Smooth muscle cell of the brain vasculature (primary cell): ENCODE results near the gene ROR1.

ENCODE experiments used
- DNase-seq: peaks from one replicate; pipeline ENCODE4 v3.0.0-alpha.2; 2012; ENCODE audit warnings: low read depth, low spot score

ROR1 gene

GRCh38 chr1:63856924-63857323 lies 83.1 kb downstream of the ROR1 start:
- DNase-seq: no peak

GRCh38 chr1:63857478-63857877 lies 83.7 kb downstream of the ROR1 start:
- no peak for DNase-seq

- no peak for DNase-seq
Observed at GRCh38 chr1:63858153-63858552, 84.3 kb downstream of the ROR1 start.

- DNase-seq: no peak
Observed at GRCh38 chr1:63859480-63860275, 85.9 kb downstream of the ROR1 start.

GRCh38 chr1:63861052-63861691 lies 87.4 kb downstream of the ROR1 start:
- no peak for DNase-seq

- no peak for DNase-seq
Observed at GRCh38 chr1:63863145-63863544, 89.3 kb downstream of the ROR1 start.

GRCh38 chr1:63864224-63864641 lies 90.4 kb downstream of the ROR1 start:
- no peak for DNase-seq

- no peak for DNase-seq
Observed at GRCh38 chr1:63865561-63865960, 91.7 kb downstream of the ROR1 start.

GRCh38 chr1:63866084-63866483 lies 92.3 kb downstream of the ROR1 start:
- DNase-seq: no peak

GRCh38 chr1:63867429-63868176 lies 93.8 kb downstream of the ROR1 start:
- DNase-seq: no peak

- DNase-seq: no peak
Observed at GRCh38 chr1:63868268-63868781, 94.5 kb downstream of the ROR1 start.

- no peak for DNase-seq
Observed at GRCh38 chr1:63870152-63870551, 96.3 kb downstream of the ROR1 start.

- no peak for DNase-seq
Observed at GRCh38 chr1:63871463-63871862, 97.6 kb downstream of the ROR1 start.

- peak; percentile 15 for DNase-seq
Observed at GRCh38 chr1:63873751-63874150, 99.9 kb downstream of the ROR1 start.

GRCh38 chr1:63874278-63874880 lies 100.6 kb downstream of the ROR1 start:
- DNase-seq: no peak

GRCh38 chr1:63875636-63876035 lies 101.8 kb downstream of the ROR1 start:
- DNase-seq: no peak

GRCh38 chr1:63877021-63877767 lies 103.4 kb downstream of the ROR1 start:
- no peak for DNase-seq

GRCh38 chr1:63877816-63878215 lies 104.0 kb downstream of the ROR1 start:
- DNase-seq: no peak

GRCh38 chr1:63878932-63879331 lies 105.1 kb downstream of the ROR1 start:
- no peak for DNase-seq

GRCh38 chr1:63880958-63881576 lies 107.2 kb downstream of the ROR1 start:
- no peak for DNase-seq
